GM23338 (cell line): ENCODE data around the gene SLC35A3. TPM values are rescaled to one million over a fixed set of nuclear protein-coding genes. Genes with fewer than 3 reads are reported as not detected.

ENCODE experiments used
- ATAC-seq: fragments of 200-7000 bp; cut with Tn5 transposase; 3 replicates; pipeline ENCODE4 v1.9.1; 2020
- DNase-seq: peaks from one replicate; pipeline ENCODE4 v3.0.0-alpha.2; 2015; ENCODE audit warnings: low spot score
- H2AFZ ChIP-seq: fragments of 200-600 bp; sonication (generic); 2 replicates; pipeline ENCODE4 v1.8.0; 2016; ENCODE audit warnings: antibody characterized with exemption, mild to moderate bottlenecking, moderate library complexity
- H3F3A ChIP-seq: fragments of 200-600 bp; sonication (generic); replicated peaks from 2 replicates; pipeline ENCODE4 v1.8.0; 2017; ENCODE audit warnings: antibody characterized with exemption, mixed run types, low read depth
- H3K27ac ChIP-seq: fragments of 200-600 bp; sonication (generic); 2 replicates; pipeline ENCODE4 v1.6.1; 2016; ENCODE audit warnings: low read depth
- H3K27me3 ChIP-seq: fragments of 200-600 bp; sonication (generic); 2 replicates; pipeline ENCODE4 v1.8.0; 2016; ENCODE audit warnings: mild to moderate bottlenecking, mixed run types, moderate library complexity; ENCODE audit not compliant: insufficient read depth
- H3K36me3 ChIP-seq: fragments of 200-600 bp; sonication (generic); 2 replicates; pipeline ENCODE4 v1.8.0; 2016; ENCODE audit warnings: mild to moderate bottlenecking; ENCODE audit not compliant: insufficient read depth
- H3K4me1 ChIP-seq: fragments of 200-600 bp; sonication (generic); 2 replicates; pipeline ENCODE4 v1.8.0; 2016; ENCODE audit warnings: mild to moderate bottlenecking, moderate library complexity; ENCODE audit not compliant: insufficient read depth
- H3K4me2 ChIP-seq: fragments of 200-600 bp; sonication (generic); 2 replicates; pipeline ENCODE4 v1.7.1; 2017; ENCODE audit warnings: mixed run types
- H3K4me3 ChIP-seq: fragments of 200-600 bp; sonication (generic); 2 replicates; pipeline ENCODE4 v1.6.1; 2016; ENCODE audit warnings: mixed run types
- H3K79me2 ChIP-seq: fragments of 200-600 bp; sonication (generic); replicated peaks from 2 replicates; pipeline ENCODE4 v1.8.0; 2017; ENCODE audit warnings: mild to moderate bottlenecking; ENCODE audit not compliant: insufficient read depth
- H3K9me2 ChIP-seq: fragments of 200-600 bp; sonication (generic); 2 replicates; pipeline ENCODE4 v1.8.0; 2017; ENCODE audit not compliant: insufficient read depth
- H4K20me1 ChIP-seq: fragments of 200-600 bp; sonication (generic); replicated peaks from 2 replicates; pipeline ENCODE4 v1.8.0; 2017; ENCODE audit warnings: mild to moderate bottlenecking; ENCODE audit not compliant: insufficient read depth
- H3K27ac Mint-ChIP-seq: 2 replicates; pipeline ENCODE4 v1.8.0; 2020; ENCODE audit warnings: inconsistent platforms, mild to moderate bottlenecking, moderate library complexity, mixed read lengths
- H3K27me3 Mint-ChIP-seq: 3 replicates; pipeline ENCODE4 v1.8.0; 2022; ENCODE audit warnings: low read depth, mild to moderate bottlenecking, moderate library complexity, mixed read lengths, inconsistent platforms; ENCODE audit not compliant: insufficient read depth, poor library complexity
- H3K36me3 Mint-ChIP-seq: 3 replicates; pipeline ENCODE4 v1.8.0; 2021; ENCODE audit warnings: low read depth, mild to moderate bottlenecking, inconsistent platforms, moderate library complexity, mixed read lengths
- H3K4me1 Mint-ChIP-seq: 3 replicates; pipeline ENCODE4 v1.8.0; 2020; ENCODE audit warnings: mild to moderate bottlenecking, inconsistent platforms, mixed read lengths
- H3K4me3 Mint-ChIP-seq: 3 replicates; pipeline ENCODE4 v1.8.0; 2021; ENCODE audit warnings: moderate library complexity, mild to moderate bottlenecking, inconsistent platforms, mixed read lengths
- H3K9me3 Mint-ChIP-seq: 3 replicates; pipeline ENCODE4 v1.8.0; 2020; ENCODE audit warnings: moderate library complexity, mild to moderate bottlenecking, inconsistent platforms, mixed read lengths
- CREB1 ChIP-seq: fragments of 250-450 bp; sonication (Bioruptor Pico); IDR thresholded peaks from 2 replicates; pipeline ENCODE4 v1.5.0; 2020; ENCODE audit warnings: low read depth, mild to moderate bottlenecking, moderate library complexity
- CTCF ChIP-seq, 2 experiments: fragments of 200-600 bp in 1 of 2; sonication (generic) in 1 of 2; conservative IDR thresholded peaks; 2 replicates each; pipeline versions ENCODE4 v1.5.1 to v1.6.1; 2016 to 2017; ENCODE audit warnings: antibody characterized with exemption in 2 of 2, low read depth in 2 of 2, mild to moderate bottlenecking in 2 of 2, moderate library complexity in 1 of 2
- ETS1 ChIP-seq: IDR thresholded peaks from 2 replicates; pipeline ENCODE4 v1.6.1; 2016; ENCODE audit warnings: antibody characterized with exemption
- EZH2 ChIP-seq: fragments of 200-600 bp; sonication (generic); IDR thresholded peaks from one replicate; pipeline ENCODE4 v1.8.0; 2017; ENCODE audit warnings: antibody characterized with exemption, mild to moderate bottlenecking, low read depth; ENCODE audit not compliant: unreplicated experiment
- EZH2phosphoT487 ChIP-seq: fragments of 200-600 bp; sonication (generic); IDR thresholded peaks from one replicate; pipeline ENCODE4 v1.8.1; 2018; ENCODE audit warnings: antibody characterized with exemption; ENCODE audit not compliant: unreplicated experiment
- JUNB ChIP-seq: IDR thresholded peaks from one replicate; pipeline ENCODE4 v1.6.1; 2016; ENCODE audit warnings: antibody characterized with exemption; ENCODE audit not compliant: unreplicated experiment
- NANOG ChIP-seq: IDR thresholded peaks from 2 replicates; pipeline ENCODE4 v1.6.1; 2016; ENCODE audit warnings: antibody characterized with exemption, borderline replicate concordance
- POLR2AphosphoS5 ChIP-seq: IDR thresholded peaks from 2 replicates; pipeline ENCODE4 v1.6.1; 2016; ENCODE audit warnings: antibody characterized with exemption, low read depth
- REST ChIP-seq: IDR thresholded peaks from one replicate; pipeline ENCODE4 v1.6.1; 2018; ENCODE audit warnings: antibody characterized with exemption; ENCODE audit not compliant: unreplicated experiment
- STAT1 ChIP-seq: IDR thresholded peaks from one replicate; pipeline ENCODE4 v1.6.1; 2016; ENCODE audit warnings: antibody characterized with exemption; ENCODE audit not compliant: unreplicated experiment
- ZNF114 ChIP-seq: fragments of 250-450 bp; sonication (Bioruptor Pico); IDR thresholded peaks from 2 replicates; pipeline ENCODE4 v1.5.0; 2020; ENCODE audit warnings: mild to moderate bottlenecking, moderate library complexity
- ZNF331 ChIP-seq: fragments of 250-450 bp; sonication (Bioruptor Pico); IDR thresholded peaks from 2 replicates; pipeline ENCODE4 v1.5.0; 2020; ENCODE audit warnings: low read depth, mild to moderate bottlenecking, moderate library complexity
- ZNF462 ChIP-seq: fragments of 250-450 bp; sonication (Bioruptor Pico); IDR thresholded peaks from 2 replicates; pipeline ENCODE4 v1.5.0; 2020; ENCODE audit warnings: mild to moderate bottlenecking, moderate library complexity
- polyA plus RNA-seq: library from polyadenylated mRNA; unstranded; fragments of >200 nt; fragmentation: Nextera tagmentation; extraction: Ambion mirVana; gene quantifications from 2 replicates; pipeline ENCODE4 v1.2.1, GENCODE V29; 2016
- total RNA-seq: library from RNA; depleted of rRNA; stranded (reverse); fragments of >200 nt; shearing (Covaris generic); gene quantifications from 2 replicates; pipeline ENCODE4 v1.2.3, GENCODE V29; 2014

Gene SLC35A3
- total and polyA plus RNA-seq, 2 experiments from 2014 or later, result 7.6 to 27.2 TPM

GRCh38 chr1:99992760-99993467, 23.1 kb downstream of the SLC35A3 start:
- peaks cover 38% of the 10 kb centered on the region; the same call in 2 of the 3 replicates for H3K36me3 Mint-ChIP-seq
- H3K4me1 ChIP-seq, result no peaks in the 10 kb centered on the region
- no peak for TF ChIP-seq ZNF462 (CRISPR knock-in tag)
- TF ChIP-seq ZNF331 (CRISPR knock-in tag), result no peak
- no peak for TF ChIP-seq STAT1
- TF ChIP-seq ZNF114, result no peak
- TF ChIP-seq CREB1, result no peak
- no peak for TF ChIP-seq EZH2
- TF ChIP-seq CTCF (conservative IDR thresholded peaks at IDR 0.05; ENCODE audit: low read depth in 2 of 2), result no peak
- TF ChIP-seq ETS1, result no peak
- TF ChIP-seq NANOG, result no peak
- no peak for TF ChIP-seq REST
- TF ChIP-seq EZH2phosphoT487, result no peak
- TF ChIP-seq JUNB, result no peak
- no peak for TF ChIP-seq POLR2AphosphoS5
- H3K27ac Mint-ChIP-seq, result peak overlapping the region; percentile 63
- peaks cover 2% of the 10 kb centered on the region for H3K27me3 Mint-ChIP-seq
- H4K20me1 ChIP-seq, result no peaks in the 10 kb centered on the region; the same call in 1 of the 2 replicates
- no peaks in the 10 kb centered on the region for H3K36me3 ChIP-seq
- no peak overlapping the region for H2AFZ ChIP-seq
- no peaks in the 10 kb centered on the region for H3K27me3 ChIP-seq
- DNase-seq (no peak), ATAC-seq (peak; percentile 42; the same call in 1 of the 3 replicates)
- H3K9me3 Mint-ChIP-seq, result peaks cover 14% of the 10 kb centered on the region; the same call in 2 of the 3 replicates
- H3K4me1 Mint-ChIP-seq, result no peaks in the 10 kb centered on the region; the same call in 2 of the 3 replicates
- no peak overlapping the region for H3K4me3 ChIP-seq
- no peak overlapping the region for H3K4me2 ChIP-seq
- H3K4me3 Mint-ChIP-seq, result no peak overlapping the region
- no peaks in the 10 kb centered on the region for H3K9me2 ChIP-seq
- peaks cover 19% of the 10 kb centered on the region for H3K79me2 ChIP-seq
- no peaks in the 10 kb centered on the region for H3F3A ChIP-seq
- peak overlapping the region; percentile 24; the same call in 1 of the 2 replicates for H3K27ac ChIP-seq
